Spleen (tissue), 7 donors: ENCODE measurements around the gene SERINC4.
"Not testable (repeated sequence)": the region's sequence is repeated elsewhere in the genome, so short reads cannot be mapped to it uniquely, and the experiment has no call there.

Source experiments
- POLR2AphosphoS5 ChIP-seq, 3 donors: sonication (generic); formaldehyde crosslinking; IDR thresholded peaks; one replicate each; pipeline ENCODE4 v1.5.1; 2017; ENCODE audit warnings: antibody characterized with exemption in 3 of 3
- TF ChIP-seq, protein P1 (sequence below), 11 experiments: fragments of 200-600 bp in 7 of 11; fragments of 450-650 bp in 4 of 11; sonication (generic) in 4 of 11; IDR thresholded peaks in 8 of 11; conservative IDR thresholded peaks in 3 of 11; 1 replicate in 7 of 11; 2 replicates in 4 of 11; pipeline versions ENCODE4 v1.4.0 to v1.8.0; 2016 to 2021; ENCODE audit warnings: antibody characterized with exemption in 11 of 11, inconsistent platforms in 4 of 11, mild to moderate bottlenecking in 1 of 11
- donor health status: DM: no; HTN: no; CAD: no; lungs with moderate emphysema.
- donor health status: DM: no; HTN: no; CAD: no.
- donor health status: DM: no; HTN: no; CAD: no.

DNA sequence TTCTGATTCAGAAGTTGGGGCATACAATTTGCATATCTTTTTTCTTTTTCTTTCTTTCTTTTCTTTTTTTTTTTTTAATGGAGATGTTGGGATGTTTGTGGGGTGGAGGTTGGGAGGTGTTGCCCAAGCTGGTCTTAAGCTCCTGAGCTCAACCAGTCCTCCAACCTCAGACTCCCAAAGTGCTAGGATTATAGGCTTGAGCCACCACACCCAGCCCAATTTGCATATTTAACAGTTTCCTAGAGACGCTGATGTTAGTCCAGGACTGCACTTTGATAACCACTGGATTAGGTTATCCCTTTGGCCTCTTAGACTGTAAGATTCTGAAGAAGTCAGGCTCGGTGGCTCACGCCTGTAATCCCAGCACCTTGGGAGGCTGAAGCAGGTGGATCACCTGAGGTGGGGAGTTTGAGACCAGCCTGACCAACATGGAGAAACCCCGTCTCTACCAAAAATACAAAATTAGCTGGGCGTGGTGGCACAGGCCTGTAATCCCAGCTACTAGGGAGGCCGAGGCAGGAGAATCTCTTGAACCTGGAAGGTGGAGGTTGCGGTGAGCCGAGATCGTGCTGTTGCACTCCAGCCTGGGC, 30.0 kb upstream of the SERINC4 start:
- TF ChIP-seq, protein P1, sequence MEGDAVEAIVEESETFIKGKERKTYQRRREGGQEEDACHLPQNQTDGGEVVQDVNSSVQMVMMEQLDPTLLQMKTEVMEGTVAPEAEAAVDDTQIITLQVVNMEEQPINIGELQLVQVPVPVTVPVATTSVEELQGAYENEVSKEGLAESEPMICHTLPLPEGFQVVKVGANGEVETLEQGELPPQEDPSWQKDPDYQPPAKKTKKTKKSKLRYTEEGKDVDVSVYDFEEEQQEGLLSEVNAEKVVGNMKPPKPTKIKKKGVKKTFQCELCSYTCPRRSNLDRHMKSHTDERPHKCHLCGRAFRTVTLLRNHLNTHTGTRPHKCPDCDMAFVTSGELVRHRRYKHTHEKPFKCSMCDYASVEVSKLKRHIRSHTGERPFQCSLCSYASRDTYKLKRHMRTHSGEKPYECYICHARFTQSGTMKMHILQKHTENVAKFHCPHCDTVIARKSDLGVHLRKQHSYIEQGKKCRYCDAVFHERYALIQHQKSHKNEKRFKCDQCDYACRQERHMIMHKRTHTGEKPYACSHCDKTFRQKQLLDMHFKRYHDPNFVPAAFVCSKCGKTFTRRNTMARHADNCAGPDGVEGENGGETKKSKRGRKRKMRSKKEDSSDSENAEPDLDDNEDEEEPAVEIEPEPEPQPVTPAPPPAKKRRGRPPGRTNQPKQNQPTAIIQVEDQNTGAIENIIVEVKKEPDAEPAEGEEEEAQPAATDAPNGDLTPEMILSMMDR (IDR thresholded peaks at IDR 0.05 in 8 of 11, conservative IDR thresholded peaks at IDR 0.05 in 3 of 11), result not testable (repeated sequence)
- TF ChIP-seq POLR2AphosphoS5 (IDR thresholded peaks at IDR 0.05), result not testable (repeated sequence)
